Esophagus muscularis mucosa (tissue), 4 donors: ENCODE data around the gene CCL4L2. TPM values are rescaled to one million over a fixed set of nuclear protein-coding genes. Genes with fewer than 3 reads are reported as not detected.
"Not testable (repeated sequence)": the region's sequence is repeated elsewhere in the genome, so short reads cannot be mapped to it uniquely, and the experiment has no call there.

Source experiments
- DNase-seq: peaks from one replicate; pipeline ENCODE4 v3.0.0-alpha.2; 2017; ENCODE audit errors: extremely low spot score
- H3K27ac ChIP-seq, 4 donors: fragments of 200-600 bp; sonication (generic); replicated peaks in 1 of 4; 1 replicate in 3 of 4; 2 replicates in 1 of 4; pipeline ENCODE4 v1.5.1; 2016 to 2019; ENCODE audit warnings: mild to moderate bottlenecking in 1 of 4
- H3K27me3 ChIP-seq, 4 donors: fragments of 200-600 bp; sonication (generic); one replicate each; pipeline versions ENCODE4 v1.5.1 to v1.6.0; 2016 to 2019
- H3K36me3 ChIP-seq, 4 donors: fragments of 200-600 bp; sonication (generic); one replicate each; pipeline ENCODE4 v1.5.1; 2016 to 2019
- H3K4me1 ChIP-seq, 4 donors: fragments of 200-600 bp; sonication (generic); one replicate each; pipeline ENCODE4 v1.5.1; 2016 to 2019
- H3K4me3 ChIP-seq, 4 donors: fragments of 200-600 bp; sonication (generic); 1 replicate in 2 of 4; 2 replicates in 2 of 4; pipeline ENCODE4 v1.5.1; 2016 to 2019; ENCODE audit warnings: mild to moderate bottlenecking in 4 of 4, moderate library complexity in 1 of 4
- H3K9me3 ChIP-seq, 4 donors: fragments of 200-600 bp; sonication (generic); 1 replicate in 3 of 4; 2 replicates in 1 of 4; pipeline ENCODE4 v1.5.1; 2016 to 2019
- EP300 ChIP-seq: sonication (generic); formaldehyde crosslinking; IDR thresholded peaks from one replicate; pipeline ENCODE4 v1.6.1; 2017; ENCODE audit warnings: antibody characterized with exemption
- POLR2A ChIP-seq: fragments of 450-650 bp; IDR thresholded peaks from one replicate; pipeline ENCODE4 v1.6.1; 2017; ENCODE audit warnings: antibody characterized with exemption, moderate library complexity, mild to moderate bottlenecking, low read depth
- POLR2AphosphoS5 ChIP-seq, 2 donors: sonication (generic); formaldehyde crosslinking; IDR thresholded peaks; one replicate each; pipeline ENCODE4 v1.6.1; 2017; ENCODE audit warnings: antibody characterized with exemption in 2 of 2
- WGBS: methylation state at CpG from one replicate; pipeline ENCODE4 v1.1.5; 2018; 5-methylcytosine and 5-hydroxymethylcytosine counted together
- intact Hi-C: fragments of 100-400 bp; cut with DNase I; formaldehyde crosslinking; loops from one replicate; pipeline ENCODE4 v1.15.1; 2023
- total RNA-seq, 4 donors: library from RNA; depleted of rRNA; stranded (reverse); fragments of >200 nt; gene quantifications; one replicate each; pipeline versions ENCODE4 v1.1.0 to v1.2.1, GENCODE V29; 2016
- TF ChIP-seq, protein P1 (sequence below), 3 experiments: fragments of 200-600 bp in 2 of 3; fragments of 450-650 bp in 1 of 3; sonication (generic) in 2 of 3; IDR thresholded peaks; one replicate each; pipeline ENCODE4 v1.5.1; 2017 to 2019; ENCODE audit warnings: antibody characterized with exemption in 3 of 3, mild to moderate bottlenecking in 2 of 3, moderate library complexity in 1 of 3

Gene CCL4L2
- under 1 TPM in 1 of 4 donors, not detected in 3; 0.80 TPM for total RNA-seq

DNA sequence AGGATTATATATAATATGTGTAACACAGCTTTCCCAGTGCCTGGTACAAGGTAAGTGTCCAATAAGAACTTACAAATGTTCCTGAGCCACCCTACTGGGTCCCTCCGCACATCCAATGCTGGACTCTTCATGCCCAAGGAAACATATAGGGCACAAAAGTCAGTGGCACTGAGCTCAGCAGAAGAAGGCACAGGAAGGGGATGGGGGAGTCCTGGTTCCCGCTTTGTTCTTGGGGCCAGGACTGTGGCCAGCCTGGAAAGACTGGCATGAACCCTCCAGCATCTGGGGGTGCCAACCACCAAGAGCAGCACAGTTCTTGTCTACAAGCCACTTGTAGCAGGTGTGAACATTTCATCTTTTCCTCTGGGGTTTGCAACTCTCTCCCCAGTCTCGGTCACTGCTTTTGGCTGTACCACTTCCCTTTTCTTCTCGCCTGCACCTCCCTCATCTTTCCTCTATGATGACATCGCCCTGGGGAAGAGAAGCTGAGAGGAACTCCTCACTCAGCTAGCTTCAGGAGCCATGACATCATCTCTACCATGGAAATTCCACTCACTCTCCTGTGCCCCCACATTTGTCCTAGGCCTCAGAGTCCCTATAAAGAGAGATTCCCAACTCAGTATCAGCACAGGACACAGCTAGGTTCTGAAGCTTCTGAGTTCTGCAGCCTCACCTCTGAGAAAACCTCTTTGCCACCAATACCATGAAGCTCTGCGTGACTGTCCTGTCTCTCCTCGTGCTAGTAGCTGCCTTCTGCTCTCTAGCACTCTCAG lies at the start of gene CCL4L2:
Gene CCL4L2, plus strand, starts transcription at position 625 of the 773 bp plus-strand sequence.
- H3K9me3 ChIP-seq, H3K4me3 ChIP-seq, intact Hi-C loops, H3K27me3 ChIP-seq, H3K36me3 ChIP-seq, H3K4me1 ChIP-seq, H3K27ac ChIP-seq: not testable (repeated sequence)
- WGBS = 74% methylated on average over 7 of the region's 7 CpGs
- DNase-seq = peak; percentile 80

DNA sequence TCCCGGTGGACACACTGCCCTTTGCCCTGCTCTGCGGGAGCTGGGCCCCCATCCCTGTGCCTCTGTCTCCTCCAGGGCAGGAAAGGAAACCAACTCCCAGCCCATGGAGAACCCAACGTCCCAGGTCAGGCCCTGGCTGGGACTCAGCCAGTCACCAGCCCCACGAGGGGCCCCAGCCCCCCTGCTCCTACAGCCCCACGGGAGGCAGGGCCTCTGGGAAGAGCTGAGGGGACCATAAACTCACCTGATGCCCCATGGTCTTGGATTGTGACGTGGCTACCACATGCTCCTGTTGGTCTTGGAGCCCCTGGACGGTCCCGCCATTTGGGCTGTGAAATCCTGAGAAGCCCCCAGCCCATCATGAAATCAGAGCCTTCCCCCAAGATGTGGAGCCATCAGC lies 42.0 kb upstream of the CCL4L2 start:
- H3K4me3 ChIP-seq, H3K9me3 ChIP-seq, H3K36me3 ChIP-seq, H3K4me1 ChIP-seq, H3K27me3 ChIP-seq, intact Hi-C loops, DNase-seq, H3K27ac ChIP-seq: not testable (repeated sequence)
- WGBS = 55% methylated on average over 3 of the region's 8 CpGs

DNA sequence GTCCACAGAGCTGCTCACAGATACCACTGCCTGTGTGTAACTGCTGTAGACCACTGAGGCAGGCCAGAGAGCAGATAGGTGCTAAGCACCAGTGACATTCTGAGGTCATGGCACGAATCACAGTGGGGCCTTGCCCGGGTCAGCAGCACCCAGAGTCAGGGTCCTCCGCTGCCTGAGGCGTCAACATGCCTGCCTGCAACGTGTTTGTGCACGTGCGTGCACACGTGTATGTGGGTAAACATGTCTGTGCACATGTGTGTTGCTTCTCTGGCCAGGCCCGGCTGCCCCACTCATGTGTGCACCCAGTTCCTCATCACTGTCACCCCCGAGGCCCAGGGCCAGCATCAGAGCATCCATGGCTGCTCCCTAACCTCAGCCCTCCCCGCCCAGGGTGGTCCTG lies 34.3 kb upstream of the CCL4L2 start, which contains the start of gene TBC1D3B:
Gene TBC1D3B, minus strand, starts transcription at position 101 of the 400 bp plus-strand sequence. CDS start 1,586 bp downstream, outside the sequence.
- intact Hi-C loops, H3K27ac ChIP-seq, H3K36me3 ChIP-seq, H3K4me1 ChIP-seq, H3K27me3 ChIP-seq, H3K9me3 ChIP-seq, DNase-seq, H3K4me3 ChIP-seq: not testable (repeated sequence)
- WGBS = no CpG with 5 or more reads among the region's 11 CpGs

DNA sequence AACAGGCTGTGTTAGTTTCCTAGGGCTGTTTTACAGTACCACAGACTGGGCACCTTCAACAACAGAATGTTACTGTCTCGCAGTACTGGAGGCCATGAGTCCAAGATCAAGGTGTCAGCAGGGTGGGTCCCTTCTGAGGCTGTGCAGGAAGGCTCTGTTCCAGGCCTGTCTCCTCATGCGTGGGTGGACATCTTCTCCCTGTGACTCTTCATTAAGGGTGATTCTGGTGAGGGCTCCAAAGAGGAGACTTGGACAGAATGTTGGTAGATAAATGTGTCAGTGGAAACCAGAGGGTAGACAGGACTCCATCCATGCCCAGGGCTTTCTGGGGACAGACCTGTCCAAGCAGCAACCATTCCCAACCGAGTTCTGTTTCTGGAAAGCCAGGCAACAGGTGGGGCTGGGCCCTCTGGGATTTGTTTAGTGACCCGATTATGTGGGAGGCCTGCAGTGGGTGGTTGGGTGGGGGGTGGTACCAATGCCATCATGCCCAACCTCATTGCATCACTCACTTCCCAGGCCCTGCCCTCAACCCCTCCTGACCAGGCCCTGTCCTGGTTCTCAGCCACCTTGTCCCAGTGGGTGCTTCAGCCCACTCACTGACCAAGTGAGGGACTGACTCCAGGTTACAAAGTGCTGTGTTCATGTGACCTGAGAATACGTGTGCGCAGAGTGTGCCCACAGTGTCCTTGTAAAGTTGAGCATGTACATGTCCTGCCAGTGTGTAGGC lies 29.3 kb upstream of the CCL4L2 start:
- H3K4me3 ChIP-seq, H3K36me3 ChIP-seq, H3K27ac ChIP-seq, H3K9me3 ChIP-seq: not testable (repeated sequence)
- intact Hi-C loops = loop anchor here (10.0 kb wide), 1 partner anchor 303 kb away; the partner anchor contains the start of gene ZNHIT3
- Histone ChIP-seq H3K27me3 (peaks cover 0 to 33% (median 10%) of the 10 kb centered on the region in 4 donors), H3K4me1 (peaks cover 0 to 26% (median 20%) of the 10 kb centered on the region in 4 donors)
- WGBS = 89% methylated on average over 6 of the region's 6 CpGs
- DNase-seq = peak; percentile 92

DNA sequence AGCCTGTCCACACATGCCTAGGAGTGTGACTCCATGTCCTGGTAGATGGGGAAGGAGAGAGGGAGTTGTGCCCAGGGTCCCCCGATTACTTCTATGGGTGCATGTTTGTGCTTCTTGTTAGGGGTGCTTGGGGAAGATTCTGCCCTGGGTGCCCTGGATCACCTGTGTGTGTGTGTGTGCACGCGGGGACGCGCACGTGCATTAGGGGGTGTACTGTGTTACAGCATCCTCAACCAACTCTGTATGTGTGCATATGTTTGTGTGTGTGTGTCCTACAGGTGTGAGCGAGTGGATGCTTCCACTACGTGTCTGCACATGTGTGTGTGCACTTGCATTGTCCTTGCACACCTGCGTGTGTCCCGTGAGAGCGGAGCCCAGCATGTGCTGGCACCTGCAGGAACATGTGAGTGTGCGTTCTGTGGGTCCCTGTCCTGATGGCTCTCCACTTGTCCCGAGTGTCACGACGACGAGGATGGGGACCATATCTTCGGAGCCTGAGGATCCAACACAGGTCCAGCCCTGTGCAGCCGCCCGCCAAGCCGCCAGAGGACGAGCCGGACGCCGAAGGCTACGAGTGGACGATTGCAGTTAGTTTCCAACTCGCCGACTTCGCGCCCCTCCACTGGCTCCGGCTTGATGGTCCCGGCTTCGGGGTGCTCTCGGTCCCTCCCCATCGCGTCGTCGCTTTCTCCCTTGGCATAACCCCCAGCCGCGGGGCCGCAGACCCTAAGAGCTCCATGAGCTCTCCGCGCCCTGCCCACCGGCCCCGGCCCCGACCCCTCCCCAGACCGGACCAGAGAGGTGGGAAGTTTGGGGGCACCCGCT lies 28.5 kb upstream of the CCL4L2 start:
- Histone ChIP-seq H3K9me3 (no peaks in the 10 kb centered on the region), H3K27me3 (peaks cover 0 to 33% (median 10%) of the 10 kb centered on the region in 4 donors), H3K4me1 (peaks cover 0 to 26% (median 20%) of the 10 kb centered on the region in 4 donors), H3K4me3 (peak overlapping the region; percentile 58 to 78 (median 64)), H3K36me3 (no peaks in the 10 kb centered on the region), H3K27ac (peak overlapping the region; percentile 31 to 70 (median 58))
- 26% methylated on average over 46 of the region's 48 CpGs for WGBS
- TF ChIP-seq POLR2A (no peak), EP300 (no peak), POLR2AphosphoS5 (IDR thresholded peaks at IDR 0.05) (no peak)
- TF ChIP-seq, protein P1, sequence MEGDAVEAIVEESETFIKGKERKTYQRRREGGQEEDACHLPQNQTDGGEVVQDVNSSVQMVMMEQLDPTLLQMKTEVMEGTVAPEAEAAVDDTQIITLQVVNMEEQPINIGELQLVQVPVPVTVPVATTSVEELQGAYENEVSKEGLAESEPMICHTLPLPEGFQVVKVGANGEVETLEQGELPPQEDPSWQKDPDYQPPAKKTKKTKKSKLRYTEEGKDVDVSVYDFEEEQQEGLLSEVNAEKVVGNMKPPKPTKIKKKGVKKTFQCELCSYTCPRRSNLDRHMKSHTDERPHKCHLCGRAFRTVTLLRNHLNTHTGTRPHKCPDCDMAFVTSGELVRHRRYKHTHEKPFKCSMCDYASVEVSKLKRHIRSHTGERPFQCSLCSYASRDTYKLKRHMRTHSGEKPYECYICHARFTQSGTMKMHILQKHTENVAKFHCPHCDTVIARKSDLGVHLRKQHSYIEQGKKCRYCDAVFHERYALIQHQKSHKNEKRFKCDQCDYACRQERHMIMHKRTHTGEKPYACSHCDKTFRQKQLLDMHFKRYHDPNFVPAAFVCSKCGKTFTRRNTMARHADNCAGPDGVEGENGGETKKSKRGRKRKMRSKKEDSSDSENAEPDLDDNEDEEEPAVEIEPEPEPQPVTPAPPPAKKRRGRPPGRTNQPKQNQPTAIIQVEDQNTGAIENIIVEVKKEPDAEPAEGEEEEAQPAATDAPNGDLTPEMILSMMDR (IDR thresholded peaks at IDR 0.05) = no peak
- no peak for DNase-seq
- intact Hi-C loops = loop anchor here (10.0 kb wide), 1 partner anchor 302 kb away; the partner anchor contains the start of gene ZNHIT3

DNA sequence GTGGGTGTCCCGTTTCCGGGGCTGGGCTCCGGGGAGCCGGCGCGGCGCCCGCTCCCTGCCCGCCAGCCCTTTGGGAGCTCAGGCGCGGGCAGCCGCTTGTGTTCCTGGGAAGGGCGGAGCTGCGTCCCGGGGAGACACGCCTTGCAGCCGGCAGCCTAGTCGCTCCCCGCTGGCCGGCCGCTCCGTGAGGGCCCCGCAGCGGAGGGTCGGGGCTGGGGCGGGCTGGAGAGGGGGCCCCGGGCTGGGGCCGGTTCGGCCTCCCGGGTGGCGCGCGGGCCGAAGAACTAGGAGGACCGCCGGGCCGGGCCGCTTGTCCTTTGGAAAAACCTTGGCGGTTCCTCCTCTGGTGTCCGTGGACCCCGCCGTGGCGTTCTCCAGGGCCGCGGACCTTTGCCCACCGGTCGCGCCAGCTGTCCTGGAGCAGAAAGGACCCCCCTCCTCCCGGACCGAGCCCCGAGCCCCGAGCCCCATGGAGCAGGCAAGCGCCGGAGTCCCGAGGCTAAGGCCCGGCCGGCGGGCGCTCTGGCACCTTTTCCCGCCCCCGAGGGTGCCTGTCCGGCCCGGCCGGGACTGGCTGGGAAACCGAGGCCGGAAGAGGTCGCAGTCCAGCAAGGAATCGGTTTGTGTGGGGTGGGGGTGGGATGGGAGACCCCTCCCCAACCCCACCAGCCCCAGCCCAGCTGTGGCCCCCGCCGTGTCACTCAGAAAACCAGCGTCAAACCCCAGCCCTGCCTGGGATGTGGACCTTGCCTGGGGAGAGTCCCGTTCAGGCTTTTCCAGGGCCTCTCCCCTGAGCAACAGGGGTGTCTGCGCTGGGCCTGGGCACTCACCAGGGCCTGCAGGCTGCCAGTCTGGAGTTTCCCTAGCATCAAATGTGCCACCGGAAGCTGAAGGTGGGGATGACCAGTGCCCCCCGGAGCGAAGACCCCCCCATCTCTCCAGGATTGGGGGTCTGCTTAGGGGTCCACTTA lies 27.6 kb upstream of the CCL4L2 start:
- Histone ChIP-seq H3K4me1 (peaks cover 0 to 26% (median 20%) of the 10 kb centered on the region in 4 donors), H3K27ac (peak overlapping the region; percentile 31 to 70 (median 58)), H3K9me3 (no peaks in the 10 kb centered on the region), H3K36me3 (no peaks in the 10 kb centered on the region), H3K27me3 (peaks cover 0 to 33% (median 10%) of the 10 kb centered on the region in 4 donors), H3K4me3 (peak overlapping the region; percentile 58 to 78 (median 64))
- intact Hi-C loops = loop anchor here (10.0 kb wide), 1 partner anchor 302 kb away; the partner anchor contains the start of gene ZNHIT3
- WGBS = 5% methylated on average over 63 of the region's 76 CpGs
- TF ChIP-seq POLR2AphosphoS5 (IDR thresholded peaks at IDR 0.05) = no peak
- TF ChIP-seq POLR2A = no peak
- TF ChIP-seq, protein P1 (IDR thresholded peaks at IDR 0.05) = no peak
- TF ChIP-seq EP300 = no peak
- no peak for DNase-seq
